Measurements from ENCODE around the gene TSBP1.
"Not testable (repeated sequence)": the region's sequence is repeated elsewhere in the genome, so short reads cannot be mapped to it uniquely, and the experiment has no call there.

Gene TSBP1

GRCh38 chr6:32271429-32271828 lies 100.3 kb downstream of the TSBP1 start:
- DNase-seq = no peak

GRCh38 chr6:32268459-32268858 lies 103.2 kb downstream of the TSBP1 start:
- DNase-seq = not testable (repeated sequence)

- no peak for DNase-seq
These were observed 104.7 kb downstream of the TSBP1 start for GRCh38 chr6:32267035-32267434.

GRCh38 chr6:32257262-32257661 lies 114.4 kb downstream of the TSBP1 start:
- DNase-seq = not testable (repeated sequence)

GRCh38 chr6:32255199-32256153 lies 116.2 kb downstream of the TSBP1 start:
- peak; percentile 40 for DNase-seq

- DNase-seq = no peak
These were observed 116.9 kb downstream of the TSBP1 start for GRCh38 chr6:32254761-32255198.

GRCh38 chr6:32252331-32253009 lies 119.2 kb downstream of the TSBP1 start:
- DNase-seq = no peak

- no peak for DNase-seq
These were observed 122.4 kb downstream of the TSBP1 start for GRCh38 chr6:32249262-32249661.

- no peak for DNase-seq
These were observed 124.3 kb downstream of the TSBP1 start for GRCh38 chr6:32247401-32247800.

- peak; percentile 74 for DNase-seq
These were observed 126.7 kb downstream of the TSBP1 start for GRCh38 chr6:32244946-32245398.

GRCh38 chr6:32244270-32244669 lies 127.4 kb downstream of the TSBP1 start:
- DNase-seq = no peak
